Vagina (tissue), 2 donors: ENCODE data around the gene FCHO2.

Experiments
- POLR2A ChIP-seq, 2 donors: fragments of 450-650 bp; IDR thresholded peaks; one replicate each; pipeline ENCODE4 v1.6.1; 2017; ENCODE audit warnings: antibody characterized with exemption in 2 of 2, mild to moderate bottlenecking in 2 of 2, moderate library complexity in 2 of 2
- POLR2AphosphoS5 ChIP-seq, 2 donors: sonication (generic); formaldehyde crosslinking; IDR thresholded peaks; one replicate each; pipeline ENCODE4 v1.9.0; 2017; ENCODE audit warnings: antibody characterized with exemption in 2 of 2, mild to moderate bottlenecking in 2 of 2, low read depth in 1 of 2; ENCODE audit not compliant: insufficient read depth in 1 of 2
- TF ChIP-seq, protein P1 (sequence below), 3 experiments: fragments of 450-650 bp in 2 of 3; fragments of 200-600 bp in 1 of 3; sonication (generic) in 1 of 3; IDR thresholded peaks; one replicate each; pipeline ENCODE4 v1.5.1; 2017 to 2019; ENCODE audit warnings: antibody characterized with exemption in 3 of 3, mild to moderate bottlenecking in 2 of 3, moderate library complexity in 2 of 3

DNA sequence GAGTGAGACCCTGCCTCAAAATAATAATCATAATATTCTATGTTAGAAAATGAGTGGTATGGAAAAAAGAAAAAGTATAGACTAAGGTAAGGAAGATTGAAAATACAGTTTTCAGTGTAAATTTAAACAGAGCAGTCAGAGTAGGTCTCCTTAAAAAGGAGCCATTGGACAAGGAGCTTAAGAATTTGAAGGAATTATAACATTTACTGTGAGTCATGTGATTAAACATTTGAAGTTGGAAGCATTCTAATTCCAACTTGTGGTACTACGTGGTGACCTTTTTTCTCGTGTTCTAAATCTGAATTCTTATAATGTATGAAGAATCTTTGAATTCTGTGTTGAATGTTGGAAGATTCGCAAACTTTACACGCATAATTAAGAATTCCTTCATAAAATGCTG, 125.3 kb downstream of the FCHO2 start:
- TF ChIP-seq POLR2A (IDR thresholded peaks at IDR 0.05) (no peak), POLR2AphosphoS5 (IDR thresholded peaks at IDR 0.05; ENCODE audit: insufficient read depth in 1 of 2, low read depth in 1 of 2) (no peak)
- TF ChIP-seq, protein P1, sequence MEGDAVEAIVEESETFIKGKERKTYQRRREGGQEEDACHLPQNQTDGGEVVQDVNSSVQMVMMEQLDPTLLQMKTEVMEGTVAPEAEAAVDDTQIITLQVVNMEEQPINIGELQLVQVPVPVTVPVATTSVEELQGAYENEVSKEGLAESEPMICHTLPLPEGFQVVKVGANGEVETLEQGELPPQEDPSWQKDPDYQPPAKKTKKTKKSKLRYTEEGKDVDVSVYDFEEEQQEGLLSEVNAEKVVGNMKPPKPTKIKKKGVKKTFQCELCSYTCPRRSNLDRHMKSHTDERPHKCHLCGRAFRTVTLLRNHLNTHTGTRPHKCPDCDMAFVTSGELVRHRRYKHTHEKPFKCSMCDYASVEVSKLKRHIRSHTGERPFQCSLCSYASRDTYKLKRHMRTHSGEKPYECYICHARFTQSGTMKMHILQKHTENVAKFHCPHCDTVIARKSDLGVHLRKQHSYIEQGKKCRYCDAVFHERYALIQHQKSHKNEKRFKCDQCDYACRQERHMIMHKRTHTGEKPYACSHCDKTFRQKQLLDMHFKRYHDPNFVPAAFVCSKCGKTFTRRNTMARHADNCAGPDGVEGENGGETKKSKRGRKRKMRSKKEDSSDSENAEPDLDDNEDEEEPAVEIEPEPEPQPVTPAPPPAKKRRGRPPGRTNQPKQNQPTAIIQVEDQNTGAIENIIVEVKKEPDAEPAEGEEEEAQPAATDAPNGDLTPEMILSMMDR (IDR thresholded peaks at IDR 0.05), result no peak
